Osteocyte (in vitro differentiated cells): ENCODE results near the gene ATCAY. TPM values are rescaled to one million over a fixed set of nuclear protein-coding genes. Genes with fewer than 3 reads are reported as not detected.
A peak's percentile ranks its signal among the peaks of the same experiment; 100 is the strongest.

Experiments used
- DNase-seq: peaks from one replicate; pipeline ENCODE4 v3.0.0; 2021; ENCODE audit warnings: mixed read lengths; ENCODE audit not compliant: unreplicated experiment; ENCODE audit errors: extremely low spot score
- H3K27ac Mint-ChIP-seq: one replicate; pipeline ENCODE4 v1.8.0; 2021; ENCODE audit warnings: mild to moderate bottlenecking, mixed read lengths; ENCODE audit not compliant: unreplicated experiment
- H3K27me3 Mint-ChIP-seq: one replicate; pipeline ENCODE4 v1.8.0; 2021; ENCODE audit warnings: mixed read lengths; ENCODE audit not compliant: unreplicated experiment
- H3K36me3 Mint-ChIP-seq: one replicate; pipeline ENCODE4 v1.8.0; 2021; ENCODE audit warnings: mixed read lengths; ENCODE audit not compliant: unreplicated experiment
- H3K4me1 Mint-ChIP-seq: one replicate; pipeline ENCODE4 v1.8.0; 2021; ENCODE audit warnings: mixed read lengths; ENCODE audit not compliant: unreplicated experiment
- H3K4me3 Mint-ChIP-seq: one replicate; pipeline ENCODE4 v1.8.0; 2021; ENCODE audit warnings: mild to moderate bottlenecking, moderate library complexity, mixed read lengths; ENCODE audit not compliant: unreplicated experiment
- H3K9me3 Mint-ChIP-seq: one replicate; pipeline ENCODE4 v1.8.0; 2021; ENCODE audit warnings: mixed read lengths; ENCODE audit not compliant: unreplicated experiment
- total RNA-seq: library from RNA; stranded (reverse); gene quantifications from 2 replicates; pipeline ENCODE4 v1.2.1, GENCODE V29; 2021
- TF ChIP-seq, protein P1 (sequence below): fragments of 200-600 bp; sonication (generic); IDR thresholded peaks from 2 replicates; pipeline ENCODE4 v1.5.0; 2021; ENCODE audit warnings: antibody characterized with exemption, mild to moderate bottlenecking, moderate library complexity

ATCAY gene
- total RNA-seq, 1 donor from 2014 or later = not detected

- Mint-ChIP-seq H3K4me3 (no peak overlapping the region), H3K36me3 (no peaks in the 10 kb centered on the region), H3K27me3 (peaks cover 13% of the 10 kb centered on the region), H3K4me1 (peaks cover 8% of the 10 kb centered on the region), H3K9me3 (no peaks in the 10 kb centered on the region), H3K27ac (no peak overlapping the region)
- DNase-seq = no peak
- TF ChIP-seq, protein P1, sequence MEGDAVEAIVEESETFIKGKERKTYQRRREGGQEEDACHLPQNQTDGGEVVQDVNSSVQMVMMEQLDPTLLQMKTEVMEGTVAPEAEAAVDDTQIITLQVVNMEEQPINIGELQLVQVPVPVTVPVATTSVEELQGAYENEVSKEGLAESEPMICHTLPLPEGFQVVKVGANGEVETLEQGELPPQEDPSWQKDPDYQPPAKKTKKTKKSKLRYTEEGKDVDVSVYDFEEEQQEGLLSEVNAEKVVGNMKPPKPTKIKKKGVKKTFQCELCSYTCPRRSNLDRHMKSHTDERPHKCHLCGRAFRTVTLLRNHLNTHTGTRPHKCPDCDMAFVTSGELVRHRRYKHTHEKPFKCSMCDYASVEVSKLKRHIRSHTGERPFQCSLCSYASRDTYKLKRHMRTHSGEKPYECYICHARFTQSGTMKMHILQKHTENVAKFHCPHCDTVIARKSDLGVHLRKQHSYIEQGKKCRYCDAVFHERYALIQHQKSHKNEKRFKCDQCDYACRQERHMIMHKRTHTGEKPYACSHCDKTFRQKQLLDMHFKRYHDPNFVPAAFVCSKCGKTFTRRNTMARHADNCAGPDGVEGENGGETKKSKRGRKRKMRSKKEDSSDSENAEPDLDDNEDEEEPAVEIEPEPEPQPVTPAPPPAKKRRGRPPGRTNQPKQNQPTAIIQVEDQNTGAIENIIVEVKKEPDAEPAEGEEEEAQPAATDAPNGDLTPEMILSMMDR = peak; percentile 47
Measured at GRCh38 chr19:3849092-3849491, 31.4 kb upstream of the ATCAY start.

DNA sequence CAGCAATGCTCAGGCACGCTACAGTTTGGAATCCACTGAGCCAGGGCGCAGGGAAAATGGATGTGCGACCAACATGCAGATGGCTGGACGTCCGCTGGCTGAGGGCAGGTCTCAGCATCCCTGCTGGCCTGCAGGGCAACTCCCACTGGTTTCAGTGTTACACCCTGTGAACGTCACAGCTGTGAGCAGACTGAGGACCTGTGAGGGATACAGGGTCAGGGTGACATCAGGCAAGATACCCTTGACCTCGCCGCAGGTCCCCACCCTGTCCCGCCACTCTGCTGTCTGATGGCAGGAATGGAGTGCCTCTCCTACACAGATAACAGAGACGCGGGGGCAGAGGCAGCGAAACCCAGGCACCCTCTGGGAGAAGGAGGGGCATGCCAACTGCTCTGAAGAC lies 30.7 kb upstream of the ATCAY start:
- TF ChIP-seq, protein P1 = no peak
- H3K36me3 Mint-ChIP-seq = no peaks in the 10 kb centered on the region
- H3K9me3 Mint-ChIP-seq = no peaks in the 10 kb centered on the region
- no peak overlapping the region for H3K27ac Mint-ChIP-seq
- H3K4me3 Mint-ChIP-seq = no peak overlapping the region
- H3K27me3 Mint-ChIP-seq = peaks cover 13% of the 10 kb centered on the region
- no peak for DNase-seq
- H3K4me1 Mint-ChIP-seq = peaks cover 8% of the 10 kb centered on the region

DNA sequence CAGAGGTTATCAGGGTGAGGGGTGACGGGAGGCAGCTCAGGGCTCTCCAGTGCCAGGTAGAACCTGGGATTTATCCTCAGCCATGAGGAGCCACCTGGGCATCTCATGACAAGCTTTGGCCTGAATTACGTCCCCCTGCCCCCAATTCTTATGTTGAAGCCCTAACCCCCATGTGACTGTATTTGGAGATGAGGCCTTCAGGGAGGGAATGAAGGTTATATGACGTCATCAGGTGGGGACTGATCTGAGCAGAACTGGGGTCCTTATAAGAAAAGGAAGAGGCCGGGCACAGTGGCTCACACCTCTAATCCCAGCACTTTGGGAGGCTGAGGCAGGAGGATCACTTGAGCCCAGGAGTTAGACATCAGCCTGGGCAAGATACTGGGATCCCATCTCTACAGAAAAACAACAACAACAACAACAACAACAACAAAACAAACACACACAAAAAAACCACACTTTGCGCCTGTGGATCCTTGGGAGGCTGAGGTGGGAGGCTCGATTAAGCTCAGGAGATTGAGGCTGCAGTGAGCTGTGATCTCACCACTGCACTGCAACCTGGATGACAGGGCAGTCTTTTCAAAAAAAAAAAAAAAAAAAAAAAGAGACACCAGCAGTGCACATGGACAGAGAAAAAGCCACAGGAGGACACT lies 30.0 kb upstream of the ATCAY start:
- H3K9me3 Mint-ChIP-seq = no peaks in the 10 kb centered on the region
- TF ChIP-seq, protein P1 = no peak
- peaks cover 8% of the 10 kb centered on the region for H3K4me1 Mint-ChIP-seq
- peaks cover 15% of the 10 kb centered on the region for H3K27me3 Mint-ChIP-seq
- DNase-seq = no peak
- no peak overlapping the region for H3K27ac Mint-ChIP-seq
- H3K36me3 Mint-ChIP-seq = no peaks in the 10 kb centered on the region
- H3K4me3 Mint-ChIP-seq = no peak overlapping the region

DNA sequence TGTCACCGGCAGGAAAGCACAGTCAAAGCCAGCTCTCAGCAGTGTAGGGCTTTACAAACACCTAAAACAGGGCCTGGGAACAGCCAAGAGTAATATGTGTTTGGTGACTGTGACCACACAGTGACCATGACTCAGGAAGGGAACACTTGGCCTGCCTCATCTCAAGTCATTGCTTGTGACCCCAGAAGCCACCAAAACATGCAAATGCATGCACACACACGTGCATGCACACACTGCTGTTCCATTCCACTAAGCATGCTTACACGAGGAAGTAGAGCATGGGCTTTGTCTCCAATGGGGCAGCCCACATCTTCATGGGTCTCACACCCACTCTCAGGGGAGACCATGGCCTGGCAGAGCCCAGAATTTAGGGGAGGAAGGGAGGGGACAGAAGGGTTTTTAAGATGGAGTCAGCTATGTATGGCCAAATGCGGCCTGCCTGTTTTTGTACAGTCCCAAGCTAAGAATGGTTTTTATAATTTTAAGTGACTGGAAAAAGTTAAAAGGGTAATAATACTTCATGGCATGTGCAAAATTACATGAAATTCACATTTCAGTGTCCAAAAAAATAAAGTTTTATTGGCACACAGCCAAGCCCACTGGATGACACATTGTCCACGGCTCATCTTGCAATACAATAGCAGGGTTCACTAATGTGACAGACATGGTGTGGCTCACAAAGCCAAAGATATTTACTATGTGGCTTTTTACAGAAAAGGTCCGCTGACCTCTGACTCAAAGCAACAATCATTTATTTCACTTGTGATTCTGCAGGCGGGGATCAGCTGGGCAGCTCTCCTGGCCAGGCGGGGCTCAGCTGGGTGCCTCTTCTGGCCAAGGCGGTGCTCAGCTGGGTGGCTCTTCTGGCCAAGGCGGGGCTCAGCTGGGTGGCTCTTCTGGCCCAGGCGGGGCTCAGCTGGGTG lies 29.0 kb upstream of the ATCAY start:
- TF ChIP-seq, protein P1 = no peak
- Mint-ChIP-seq H3K4me3 (no peak overlapping the region), H3K9me3 (no peaks in the 10 kb centered on the region), H3K4me1 (peaks cover 8% of the 10 kb centered on the region), H3K36me3 (no peaks in the 10 kb centered on the region), H3K27ac (no peak overlapping the region), H3K27me3 (peaks cover 14% of the 10 kb centered on the region)
- DNase-seq = no peak

DNA sequence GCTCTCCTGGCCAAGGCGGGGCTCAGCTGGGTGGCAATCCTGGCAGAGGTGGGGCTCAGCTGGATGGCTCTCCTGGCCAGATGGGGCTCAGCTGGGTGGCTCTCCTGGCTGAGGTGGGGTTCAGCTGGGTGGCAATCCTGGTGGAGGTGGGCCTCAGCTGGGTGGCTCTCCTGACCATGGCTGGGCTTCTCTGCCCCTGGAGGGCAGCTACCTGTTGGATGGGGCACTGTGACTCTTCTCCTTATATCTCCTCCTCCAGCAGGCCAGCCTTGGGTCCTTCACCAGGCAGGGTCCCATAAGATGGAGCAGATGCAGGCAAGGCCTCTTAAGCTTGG lies 28.3 kb upstream of the ATCAY start:
- Mint-ChIP-seq H3K27me3 (peaks cover 8% of the 10 kb centered on the region), H3K36me3 (no peaks in the 10 kb centered on the region), H3K9me3 (no peaks in the 10 kb centered on the region), H3K4me1 (peaks cover 8% of the 10 kb centered on the region), H3K4me3 (no peak overlapping the region), H3K27ac (peak overlapping the region; percentile 16)
- no peak for DNase-seq
- TF ChIP-seq, protein P1 = no peak
